ENCODE measurements around the gene JDP2.
A peak's percentile ranks its signal among the peaks of the same experiment; 100 is the strongest.

The JDP2 gene

DNA sequence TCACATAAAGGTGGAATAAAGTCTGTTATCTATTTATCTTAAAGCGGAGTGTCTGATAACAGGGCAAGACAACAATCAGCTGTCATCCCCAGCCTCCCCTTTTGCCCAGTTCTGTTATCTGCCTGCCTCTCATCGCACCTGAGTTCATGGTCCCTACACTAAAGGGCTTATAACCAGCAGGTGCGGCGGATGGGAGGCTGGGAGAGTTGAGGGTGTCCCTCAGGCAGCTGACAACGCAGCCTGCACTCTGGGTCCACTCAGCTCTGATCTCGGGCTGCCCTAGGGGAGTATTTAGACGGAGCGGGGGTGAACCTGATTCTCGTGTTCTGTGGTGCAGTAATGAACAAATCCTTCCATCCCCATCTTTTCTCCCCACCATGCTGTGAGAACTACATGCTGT lies 34.0 kb upstream of the JDP2 start:
- no peak overlapping the region for H3K4me2 ChIP-seq (ENCODE audit: low read length)
- no peak overlapping the region for H2AK5ac ChIP-seq (ENCODE audit: low read length)
- no peak overlapping the region for H3K56ac ChIP-seq (ENCODE audit: low read length)
- H3K4me1 ChIP-seq (ENCODE audit: control insufficient read depth, low read depth, low read length), result no peaks in the 10 kb centered on the region
- H4K8ac ChIP-seq (ENCODE audit: low read depth, low read length), result no peak overlapping the region
- H3K9ac ChIP-seq (ENCODE audit: low read length), result no peak overlapping the region
- H3K36me3 ChIP-seq (ENCODE audit: control insufficient read depth, insufficient read depth, low read length), result no peaks in the 10 kb centered on the region
- no CpG with 5 or more reads among the region's 9 CpGs for whole genome bisulfite sequencing (ENCODE audit: extremely low coverage, insufficient coverage, low lambda C conversion rate)
- H3K27ac ChIP-seq (ENCODE audit: low read depth, low read length), result no peak overlapping the region
- no peaks in the 10 kb centered on the region for H3K79me2 ChIP-seq (ENCODE audit: control insufficient read depth, insufficient read depth, low read length)
- no peak for DNase-seq
- no peak overlapping the region for H3K4ac ChIP-seq (ENCODE audit: low read depth, low read length)
- no peak overlapping the region for H2BK5ac ChIP-seq (ENCODE audit: low read length)
- no peaks in the 10 kb centered on the region for H3K27me3 ChIP-seq (ENCODE audit: insufficient read depth, low read length, poor library complexity)
- no peak overlapping the region for H3K18ac ChIP-seq (ENCODE audit: low read length)
- H3K4me3 ChIP-seq (ENCODE audit: low read length), result no peak overlapping the region
- H4K5ac ChIP-seq (ENCODE audit: low read length), result no peak overlapping the region
- H3K79me1 ChIP-seq (ENCODE audit: low read length), result no peaks in the 10 kb centered on the region
- no peak overlapping the region for H3K23ac ChIP-seq (ENCODE audit: low read length)
- H2BK15ac ChIP-seq (replicated peaks; ENCODE audit: low read depth), result no peak overlapping the region
- H2BK120ac ChIP-seq (ENCODE audit: low read depth, low read length), result no peak overlapping the region

DNA sequence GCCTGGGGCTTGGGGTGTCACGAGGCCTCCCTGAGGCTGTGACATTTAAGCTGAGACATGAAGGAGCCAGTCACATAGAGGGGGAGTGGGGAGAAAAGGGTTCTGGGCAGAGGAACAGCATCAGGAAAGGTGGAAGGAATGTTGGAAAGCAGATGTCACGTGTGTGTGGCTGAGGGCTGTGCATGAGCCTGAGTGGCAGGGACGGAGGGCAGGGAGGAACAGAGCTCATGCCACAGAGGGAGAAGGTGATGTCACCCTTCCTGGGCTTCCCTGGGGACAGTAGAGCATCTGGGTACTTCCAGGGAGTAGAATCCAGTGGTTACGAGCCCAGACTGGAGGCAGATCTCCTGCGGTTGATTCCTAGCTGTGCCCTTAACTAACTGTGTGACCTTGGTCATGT lies 32.0 kb upstream of the JDP2 start:
- WGBS (ENCODE audit: extremely low coverage, insufficient coverage, low lambda C conversion rate), result no CpG with 5 or more reads among the region's 5 CpGs

DNA sequence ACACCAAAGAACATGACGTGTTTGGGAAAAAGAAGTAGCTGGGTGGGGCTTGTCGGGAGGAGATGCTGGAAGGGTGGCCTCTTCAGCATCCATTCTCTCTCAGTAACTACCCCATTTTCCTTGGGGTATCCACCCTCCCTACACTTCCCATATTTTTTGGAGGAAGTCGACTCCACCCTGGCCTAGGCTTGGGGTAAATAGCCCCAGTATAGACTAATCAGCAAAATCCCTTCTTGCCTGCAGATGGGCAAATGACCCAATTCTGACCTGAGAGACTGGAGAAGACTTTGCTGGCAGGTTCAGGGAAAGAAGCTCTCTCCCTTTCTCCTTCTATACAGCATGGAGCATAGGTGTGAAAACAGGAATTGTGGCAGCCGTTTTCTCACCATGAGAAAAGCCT lies 28.5 kb upstream of the JDP2 start:
- H3K18ac ChIP-seq (ENCODE audit: low read length), result no peak overlapping the region
- H3K4me2 ChIP-seq (ENCODE audit: low read length), result no peak overlapping the region
- H4K8ac ChIP-seq (ENCODE audit: low read depth, low read length), result no peak overlapping the region
- H3K4ac ChIP-seq (ENCODE audit: low read depth, low read length), result no peak overlapping the region
- H3K23ac ChIP-seq (ENCODE audit: low read length), result no peak overlapping the region
- no peak overlapping the region for H4K5ac ChIP-seq (ENCODE audit: low read length)
- no peaks in the 10 kb centered on the region for H3K79me2 ChIP-seq (ENCODE audit: control insufficient read depth, insufficient read depth, low read length)
- DNase-seq, result no peak
- WGBS (ENCODE audit: extremely low coverage, insufficient coverage, low lambda C conversion rate), result no CpG with 5 or more reads among the region's 4 CpGs
- no peak overlapping the region for H2BK15ac ChIP-seq (replicated peaks; ENCODE audit: low read depth)
- H2BK120ac ChIP-seq (ENCODE audit: low read depth, low read length), result no peak overlapping the region
- no peak overlapping the region for H3K56ac ChIP-seq (ENCODE audit: low read length)
- no peak overlapping the region for H2AK5ac ChIP-seq (ENCODE audit: low read length)
- no peak overlapping the region for H3K27ac ChIP-seq (ENCODE audit: low read depth, low read length)
- H3K4me3 ChIP-seq (ENCODE audit: low read length), result no peak overlapping the region
- no peaks in the 10 kb centered on the region for H3K4me1 ChIP-seq (ENCODE audit: control insufficient read depth, low read depth, low read length)
- no peaks in the 10 kb centered on the region for H3K27me3 ChIP-seq (ENCODE audit: insufficient read depth, low read length, poor library complexity)
- no peak overlapping the region for H2BK5ac ChIP-seq (ENCODE audit: low read length)
- no peak overlapping the region for H3K9ac ChIP-seq (ENCODE audit: low read length)
- H3K36me3 ChIP-seq (ENCODE audit: control insufficient read depth, insufficient read depth, low read length), result no peaks in the 10 kb centered on the region
- no peaks in the 10 kb centered on the region for H3K79me1 ChIP-seq (ENCODE audit: low read length)

More for the DNA sequence above, 32.0 kb upstream of the JDP2 start:
- H2BK120ac ChIP-seq (ENCODE audit: low read depth, low read length), result no peak overlapping the region
- H3K56ac ChIP-seq (ENCODE audit: low read length), result no peak overlapping the region
- H4K8ac ChIP-seq (ENCODE audit: low read depth, low read length), result no peak overlapping the region
- H3K79me2 ChIP-seq (ENCODE audit: control insufficient read depth, insufficient read depth, low read length), result no peaks in the 10 kb centered on the region
- no peak overlapping the region for H3K27ac ChIP-seq (ENCODE audit: low read depth, low read length)
- no peak for DNase-seq
- H3K4me2 ChIP-seq (ENCODE audit: low read length), result no peak overlapping the region
- H4K5ac ChIP-seq (ENCODE audit: low read length), result no peak overlapping the region
- no peak overlapping the region for H3K18ac ChIP-seq (ENCODE audit: low read length)
- no peaks in the 10 kb centered on the region for H3K4me1 ChIP-seq (ENCODE audit: control insufficient read depth, low read depth, low read length)
- no peak overlapping the region for H3K9ac ChIP-seq (ENCODE audit: low read length)
- H2BK15ac ChIP-seq (replicated peaks; ENCODE audit: low read depth), result no peak overlapping the region
- no peak overlapping the region for H3K4me3 ChIP-seq (ENCODE audit: low read length)
- no peaks in the 10 kb centered on the region for H3K36me3 ChIP-seq (ENCODE audit: control insufficient read depth, insufficient read depth, low read length)
- no peak overlapping the region for H3K23ac ChIP-seq (ENCODE audit: low read length)
- H3K4ac ChIP-seq (ENCODE audit: low read depth, low read length), result no peak overlapping the region
- no peak overlapping the region for H2BK5ac ChIP-seq (ENCODE audit: low read length)
- no peaks in the 10 kb centered on the region for H3K79me1 ChIP-seq (ENCODE audit: low read length)
- no peak overlapping the region for H2AK5ac ChIP-seq (ENCODE audit: low read length)
- no peaks in the 10 kb centered on the region for H3K27me3 ChIP-seq (ENCODE audit: insufficient read depth, low read length, poor library complexity)

DNA sequence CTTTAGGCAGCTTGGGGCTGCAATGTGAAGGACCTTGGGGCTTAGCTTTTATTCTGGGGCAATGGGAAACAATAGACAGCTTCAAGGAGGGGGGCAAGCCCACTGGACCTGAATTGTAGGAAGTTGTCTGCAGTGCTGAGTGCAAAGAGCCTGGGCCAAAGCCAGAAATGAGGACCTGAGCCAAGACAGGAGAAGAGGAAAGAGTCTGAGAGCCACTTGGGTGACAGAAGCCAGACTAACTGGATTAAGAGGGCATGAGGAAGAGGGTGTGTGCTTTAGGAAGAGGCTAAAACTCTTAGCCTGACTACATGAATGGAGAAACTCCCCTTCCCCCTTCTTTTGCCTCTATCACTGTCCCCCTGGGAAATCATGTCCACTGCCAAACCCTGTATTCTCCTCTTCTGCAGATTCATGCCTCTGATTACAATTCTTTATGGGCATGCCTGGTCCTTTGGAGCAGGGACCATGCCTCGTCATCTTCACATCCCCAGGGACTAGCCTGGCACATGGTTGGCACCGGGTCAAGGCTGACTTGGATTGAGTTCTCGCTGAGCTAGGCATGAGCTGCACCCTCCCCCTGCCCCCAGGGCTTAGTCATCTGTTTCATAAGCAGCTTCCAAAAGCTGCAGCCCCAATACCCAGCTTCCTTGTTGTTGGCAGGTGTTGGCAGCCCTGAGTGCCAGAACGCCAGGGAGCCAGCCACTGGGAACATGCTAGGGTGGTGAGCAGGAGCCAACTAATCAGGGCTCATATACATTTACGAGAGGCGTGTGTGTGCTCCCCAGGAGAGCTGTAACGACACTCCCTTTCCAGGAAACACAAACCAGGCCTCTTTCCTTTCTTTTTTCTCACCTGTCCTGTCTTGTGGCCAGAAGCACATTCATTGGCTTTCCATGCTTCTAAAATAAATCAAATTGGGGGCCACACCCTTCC lies 27.7 kb upstream of the JDP2 start:
- H3K27me3 ChIP-seq (ENCODE audit: insufficient read depth, low read length, poor library complexity), result no peaks in the 10 kb centered on the region
- H3K36me3 ChIP-seq (ENCODE audit: control insufficient read depth, insufficient read depth, low read length), result no peaks in the 10 kb centered on the region
- H2BK15ac ChIP-seq (replicated peaks; ENCODE audit: low read depth), result no peak overlapping the region
- no peak overlapping the region for H3K18ac ChIP-seq (ENCODE audit: low read length)
- H2BK5ac ChIP-seq (ENCODE audit: low read length), result no peak overlapping the region
- H3K4me2 ChIP-seq (ENCODE audit: low read length), result no peak overlapping the region
- H3K9ac ChIP-seq (ENCODE audit: low read length), result no peak overlapping the region
- no peak overlapping the region for H3K27ac ChIP-seq (ENCODE audit: low read depth, low read length)
- H4K8ac ChIP-seq (ENCODE audit: low read depth, low read length), result no peak overlapping the region
- no peak overlapping the region for H3K4ac ChIP-seq (ENCODE audit: low read depth, low read length)
- H3K4me3 ChIP-seq (ENCODE audit: low read length), result no peak overlapping the region
- WGBS (ENCODE audit: extremely low coverage, insufficient coverage, low lambda C conversion rate), result no CpG with 5 or more reads among the region's 7 CpGs
- H2BK120ac ChIP-seq (ENCODE audit: low read depth, low read length), result no peak overlapping the region
- no peak overlapping the region for H3K56ac ChIP-seq (ENCODE audit: low read length)
- H3K4me1 ChIP-seq (ENCODE audit: control insufficient read depth, low read depth, low read length), result no peaks in the 10 kb centered on the region
- DNase-seq, result peak; percentile 34
- H3K79me2 ChIP-seq (ENCODE audit: control insufficient read depth, insufficient read depth, low read length), result no peaks in the 10 kb centered on the region
- no peak overlapping the region for H4K5ac ChIP-seq (ENCODE audit: low read length)
- H2AK5ac ChIP-seq (ENCODE audit: low read length), result no peak overlapping the region
- no peak overlapping the region for H3K23ac ChIP-seq (ENCODE audit: low read length)
- no peaks in the 10 kb centered on the region for H3K79me1 ChIP-seq (ENCODE audit: low read length)

DNA sequence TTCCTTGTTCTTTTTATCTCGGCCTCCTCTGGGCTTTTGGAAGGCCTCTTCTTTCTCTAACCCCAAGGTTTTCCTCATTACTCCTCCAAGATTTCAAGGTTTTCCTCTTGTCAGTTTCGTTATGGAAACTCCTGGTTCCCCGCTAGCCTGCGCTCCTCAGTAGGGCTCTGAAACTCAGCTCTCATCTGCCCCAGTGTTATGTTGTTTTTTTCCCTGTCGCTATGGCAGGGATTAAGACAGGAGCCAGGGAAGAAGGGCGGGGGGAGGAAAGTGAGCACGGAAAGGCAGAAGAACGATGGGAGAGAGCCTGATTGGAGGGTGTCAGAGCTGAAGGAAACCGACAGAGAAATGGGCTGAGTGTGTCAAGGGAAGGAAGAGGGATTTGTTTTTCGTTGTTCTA lies 26.5 kb upstream of the JDP2 start:
- Histone ChIP-seq H3K56ac (ENCODE audit: low read length) (peak overlapping the region; percentile 4), H2AK5ac (ENCODE audit: low read length) (no peak overlapping the region), H3K23ac (ENCODE audit: low read length) (no peak overlapping the region), H3K9ac (ENCODE audit: low read length) (no peak overlapping the region), H3K27me3 (ENCODE audit: insufficient read depth, low read length, poor library complexity) (no peaks in the 10 kb centered on the region), H3K79me2 (ENCODE audit: control insufficient read depth, insufficient read depth, low read length) (no peaks in the 10 kb centered on the region), H4K5ac (ENCODE audit: low read length) (no peak overlapping the region), H3K4me2 (ENCODE audit: low read length) (no peak overlapping the region), H3K27ac (ENCODE audit: low read depth, low read length) (no peak overlapping the region), H3K4me3 (ENCODE audit: low read length) (no peak overlapping the region), H3K79me1 (ENCODE audit: low read length) (no peaks in the 10 kb centered on the region), H2BK5ac (ENCODE audit: low read length) (no peak overlapping the region), H2BK15ac (replicated peaks; ENCODE audit: low read depth) (no peak overlapping the region), H4K8ac (ENCODE audit: low read depth, low read length) (no peak overlapping the region), H2BK120ac (ENCODE audit: low read depth, low read length) (no peak overlapping the region), H3K4ac (ENCODE audit: low read depth, low read length) (no peak overlapping the region), H3K4me1 (ENCODE audit: control insufficient read depth, low read depth, low read length) (no peaks in the 10 kb centered on the region), H3K36me3 (ENCODE audit: control insufficient read depth, insufficient read depth, low read length) (no peaks in the 10 kb centered on the region), H3K18ac (ENCODE audit: low read length) (no peak overlapping the region)
- DNase-seq, result peak; percentile 94
- no CpG with 5 or more reads among the region's 10 CpGs for WGBS (ENCODE audit: extremely low coverage, insufficient coverage, low lambda C conversion rate)
